SK-N-MC (cell line): ENCODE results near the gene KLRD1.

ENCODE experiments used
- EZH2 ChIP-seq: fragments of 200-600 bp; sonication (generic); IDR thresholded peaks from one replicate; pipeline ENCODE4 v1.6.1; 2017; ENCODE audit warnings: antibody characterized with exemption
- FOXP2 ChIP-seq: optimal IDR thresholded peaks from 2 replicates; pipeline ENCODE3; 2011; ENCODE audit warnings: mild to moderate bottlenecking, moderate library complexity; ENCODE audit not compliant: insufficient read depth; ENCODE audit errors: extremely low read length, control extremely low read depth
- POLR2AphosphoS5 ChIP-seq: IDR thresholded peaks from 2 replicates; pipeline ENCODE4 v1.6.1; 2012; ENCODE audit warnings: mild to moderate bottlenecking, low read depth, low read length, borderline replicate concordance

DNA sequence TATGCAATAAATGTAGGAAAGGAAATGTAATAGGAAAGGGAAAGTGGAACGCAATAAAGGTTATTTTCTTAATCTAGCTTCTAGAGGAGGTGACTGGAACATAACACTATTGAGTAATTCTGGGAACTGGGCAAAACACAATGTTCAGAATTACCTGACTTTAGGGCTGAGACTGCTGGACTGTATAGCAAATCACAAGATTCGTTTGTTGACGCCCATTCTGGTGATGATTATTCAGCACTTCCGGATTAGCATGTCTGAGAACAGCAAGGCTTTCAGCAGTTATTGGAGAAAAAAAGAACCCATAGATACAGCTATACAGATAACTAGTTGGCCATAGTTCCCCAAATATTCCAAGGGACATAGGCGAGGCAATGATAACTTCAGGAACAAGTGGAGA is 2.3 kb upstream of the KLRD1 start:
- no peak for TF ChIP-seq POLR2AphosphoS5
- no peak for TF ChIP-seq EZH2
- no peak for TF ChIP-seq FOXP2
